Measurements from ENCODE around the gene TTYH3. TPM values are rescaled to one million over a fixed set of nuclear protein-coding genes. Genes with fewer than 3 reads are reported as not detected.
A peak's percentile ranks its signal among the peaks of the same experiment; 100 is the strongest.

Gene TTYH3
- total and polyA plus RNA-seq, 9 donors: 5.6 to 34.4 (median 22.0) TPM

DNA sequence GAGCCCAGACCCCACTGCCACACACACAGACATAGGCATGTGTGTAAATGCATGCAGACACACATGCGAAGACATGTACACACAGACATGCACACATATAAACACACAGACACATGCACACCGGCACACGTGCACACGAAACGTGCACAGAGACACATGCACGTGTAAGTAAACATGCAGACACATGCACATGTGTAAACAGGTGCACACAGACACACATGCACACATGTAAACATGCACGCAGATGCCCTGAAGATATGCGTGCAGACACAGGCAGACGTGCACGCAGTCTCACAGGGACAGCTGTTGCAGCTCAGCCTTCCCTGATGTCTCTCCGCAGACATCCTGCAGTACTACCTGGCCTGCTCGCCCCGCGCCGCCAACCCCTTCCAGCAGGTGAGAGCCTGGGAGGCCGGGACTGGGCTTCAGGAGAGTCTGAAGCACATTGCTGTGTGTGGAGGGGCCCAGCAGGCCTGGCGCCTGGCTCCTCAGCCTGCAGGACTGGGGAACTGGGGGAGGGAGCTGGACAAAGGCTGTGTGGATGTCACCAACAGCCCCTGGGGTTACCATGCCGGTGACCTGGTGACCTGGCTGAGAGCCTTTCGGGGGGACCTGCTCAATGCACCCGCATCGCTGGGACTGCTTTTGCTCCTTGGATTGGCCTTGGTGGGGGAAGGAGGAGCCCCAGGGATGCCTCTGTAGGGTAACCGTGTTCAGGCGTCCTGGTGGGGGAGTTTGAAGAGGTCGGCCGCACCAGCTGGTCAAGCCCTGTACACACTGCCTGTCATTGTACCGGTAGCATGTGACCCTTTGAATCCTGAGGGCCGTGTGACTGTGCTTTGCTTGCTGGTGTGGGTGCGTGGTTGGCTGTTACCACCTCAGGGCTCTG, 20.3 kb downstream of the TTYH3 start:
- TF ChIP-seq POLR2A (IDR thresholded peaks at IDR 0.05) (no peak), EP300 (IDR thresholded peaks at IDR 0.05) (no peak)
- TF ChIP-seq, protein P1, sequence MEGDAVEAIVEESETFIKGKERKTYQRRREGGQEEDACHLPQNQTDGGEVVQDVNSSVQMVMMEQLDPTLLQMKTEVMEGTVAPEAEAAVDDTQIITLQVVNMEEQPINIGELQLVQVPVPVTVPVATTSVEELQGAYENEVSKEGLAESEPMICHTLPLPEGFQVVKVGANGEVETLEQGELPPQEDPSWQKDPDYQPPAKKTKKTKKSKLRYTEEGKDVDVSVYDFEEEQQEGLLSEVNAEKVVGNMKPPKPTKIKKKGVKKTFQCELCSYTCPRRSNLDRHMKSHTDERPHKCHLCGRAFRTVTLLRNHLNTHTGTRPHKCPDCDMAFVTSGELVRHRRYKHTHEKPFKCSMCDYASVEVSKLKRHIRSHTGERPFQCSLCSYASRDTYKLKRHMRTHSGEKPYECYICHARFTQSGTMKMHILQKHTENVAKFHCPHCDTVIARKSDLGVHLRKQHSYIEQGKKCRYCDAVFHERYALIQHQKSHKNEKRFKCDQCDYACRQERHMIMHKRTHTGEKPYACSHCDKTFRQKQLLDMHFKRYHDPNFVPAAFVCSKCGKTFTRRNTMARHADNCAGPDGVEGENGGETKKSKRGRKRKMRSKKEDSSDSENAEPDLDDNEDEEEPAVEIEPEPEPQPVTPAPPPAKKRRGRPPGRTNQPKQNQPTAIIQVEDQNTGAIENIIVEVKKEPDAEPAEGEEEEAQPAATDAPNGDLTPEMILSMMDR (IDR thresholded peaks at IDR 0.05): no peak
- intact Hi-C loops (cut with DNase I): no loop called here
- Histone ChIP-seq H3K36me3 (no peaks in the 10 kb centered on the region), H3K9me3 (no peaks in the 10 kb centered on the region), H3K4me1 (ENCODE audit: insufficient read depth) (no peaks in the 10 kb centered on the region), H3K27ac (no peak overlapping the region), H3K4me3 (no peak overlapping the region), H3K27me3 (no peaks in the 10 kb centered on the region)
- DNase-seq: no peak
- 89 to 92% (median 90%) methylated on average over 26 to 28 of the region's 28 CpGs for WGBS, 3 donors

DNA sequence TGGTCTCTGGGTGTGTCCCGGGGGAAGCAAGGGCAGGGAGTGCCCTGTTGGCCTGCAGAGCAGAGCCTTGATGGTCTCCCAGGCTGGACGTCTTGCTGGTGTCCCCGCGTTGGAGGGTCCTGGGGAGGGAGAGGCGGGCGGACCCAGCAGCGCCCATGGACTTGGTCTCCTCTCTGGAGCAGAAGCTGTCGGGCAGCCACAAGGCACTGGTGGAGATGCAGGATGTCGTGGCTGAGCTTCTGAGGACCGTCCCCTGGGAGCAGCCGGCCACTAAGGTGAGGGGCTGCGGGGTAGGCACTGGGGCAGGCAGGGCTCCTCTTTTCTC, 20.9 kb downstream of the TTYH3 start:
- H3K27ac ChIP-seq: no peak overlapping the region
- intact Hi-C loops (cut with DNase I): no loop called here
- no peak for DNase-seq
- no peaks in the 10 kb centered on the region for H3K9me3 ChIP-seq
- 91 to 96% (median 94%) methylated on average over 11 to 12 of the region's 12 CpGs for WGBS, 3 donors
- no peaks in the 10 kb centered on the region for H3K27me3 ChIP-seq
- TF ChIP-seq POLR2A (IDR thresholded peaks at IDR 0.05) (no peak), EP300 (IDR thresholded peaks at IDR 0.05) (no peak)
- TF ChIP-seq, protein P1 (IDR thresholded peaks at IDR 0.05): no peak
- H3K4me3 ChIP-seq: no peak overlapping the region
- no peaks in the 10 kb centered on the region for H3K36me3 ChIP-seq
- H3K4me1 ChIP-seq (ENCODE audit: insufficient read depth): no peaks in the 10 kb centered on the region

DNA sequence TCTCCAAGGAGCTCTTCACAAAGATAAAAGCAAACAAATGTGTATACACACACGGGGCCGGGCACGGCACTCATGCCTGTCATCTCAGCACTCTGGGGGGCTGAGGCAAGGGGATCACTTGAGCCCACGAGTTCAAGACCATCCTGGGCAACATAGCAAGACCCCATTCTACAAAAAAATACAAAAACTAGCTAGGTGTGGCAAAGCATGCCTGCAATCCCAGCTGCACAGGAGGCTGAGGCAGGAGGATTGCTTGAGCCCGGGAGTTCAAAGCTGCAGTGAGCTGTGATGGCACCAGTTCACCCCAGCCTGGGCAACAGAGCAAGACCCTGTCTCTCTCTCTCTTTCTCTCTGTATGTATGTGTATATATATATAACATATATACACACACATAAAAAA, 22.3 kb downstream of the TTYH3 start:
- Histone ChIP-seq H3K27me3 (no peaks in the 10 kb centered on the region), H3K4me3 (no peak overlapping the region), H3K36me3 (no peaks in the 10 kb centered on the region), H3K27ac (no peak overlapping the region), H3K9me3 (no peaks in the 10 kb centered on the region), H3K4me1 (ENCODE audit: insufficient read depth) (no peaks in the 10 kb centered on the region)
- TF ChIP-seq POLR2A (IDR thresholded peaks at IDR 0.05) (no peak), EP300 (IDR thresholded peaks at IDR 0.05) (no peak)
- TF ChIP-seq, protein P1 (IDR thresholded peaks at IDR 0.05): no peak
- DNase-seq: no peak
- WGBS, 3 donors: 73 to 83% (median 76%) methylated on average over 5 of the region's 5 CpGs
- intact Hi-C loops (cut with DNase I): no loop called here

DNA sequence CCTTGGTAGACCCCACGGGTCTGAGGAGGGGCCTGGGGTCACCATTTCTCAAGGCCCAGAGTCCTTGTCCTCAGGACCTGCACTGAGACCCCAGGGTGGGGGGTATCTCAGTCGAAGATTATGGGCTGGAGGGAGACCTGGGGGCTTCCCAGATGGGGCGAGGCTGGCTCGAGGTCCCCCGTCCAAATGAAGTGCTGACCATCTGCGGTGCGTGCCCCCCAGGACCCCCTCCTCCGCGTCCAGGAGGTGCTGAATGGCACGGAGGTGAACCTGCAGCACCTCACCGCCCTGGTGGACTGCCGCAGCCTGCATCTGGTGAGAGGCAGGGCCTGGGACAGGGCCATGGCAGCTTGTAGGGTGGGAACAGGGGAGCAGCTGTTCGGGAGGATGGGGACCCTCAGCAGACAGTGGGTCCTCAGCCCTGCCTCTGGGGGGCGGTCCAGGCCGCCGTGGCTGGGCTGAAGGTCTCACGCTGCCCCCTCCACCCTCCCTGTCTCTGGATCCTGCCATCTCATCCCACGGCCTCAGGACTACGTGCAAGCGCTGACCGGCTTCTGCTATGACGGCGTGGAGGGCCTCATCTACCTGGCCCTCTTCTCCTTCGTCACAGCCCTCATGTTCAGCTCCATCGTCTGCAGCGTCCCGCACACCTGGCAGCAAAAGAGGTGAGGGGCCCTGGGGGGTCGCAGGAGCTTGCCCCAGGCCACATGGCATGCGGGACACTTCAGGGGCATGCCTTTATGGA, 24.3 kb downstream of the TTYH3 start:
- no peaks in the 10 kb centered on the region for H3K4me1 ChIP-seq (ENCODE audit: insufficient read depth)
- intact Hi-C loops (cut with DNase I): no loop called here
- no peaks in the 10 kb centered on the region for H3K36me3 ChIP-seq
- TF ChIP-seq, protein P1 (IDR thresholded peaks at IDR 0.05): no peak
- no peak for TF ChIP-seq POLR2A (IDR thresholded peaks at IDR 0.05)
- no peak for TF ChIP-seq EP300 (IDR thresholded peaks at IDR 0.05)
- no peak overlapping the region for H3K27ac ChIP-seq
- WGBS, 3 donors: 90 to 94% (median 91%) methylated on average over 29 of the region's 29 CpGs
- no peaks in the 10 kb centered on the region for H3K27me3 ChIP-seq
- H3K9me3 ChIP-seq: no peaks in the 10 kb centered on the region
- DNase-seq: peak in 1 of 5 donors; percentile 19
- no peak overlapping the region for H3K4me3 ChIP-seq

All from ovary (tissue), 9 donors.